B cell (primary cell): ENCODE results near the gene TMCO1. TPM values are rescaled to one million over a fixed set of nuclear protein-coding genes. Genes with fewer than 3 reads are reported as not detected.

Experiments
- ATAC-seq: fragments of 200-7000 bp; cut with Tn5 transposase; one replicate; pipeline ENCODE4 v1.10.0; 2021; ENCODE audit warnings: low read depth, mild to moderate bottlenecking, moderate number of reproducible peaks, moderate library complexity
- CTCF ChIA-PET: fragments of 350-600 bp; sonication (Branson Sonifier 250); formaldehyde crosslinking; loops from one replicate; lab custom pipeline; 2021; ENCODE audit warnings: antibody characterized with exemption, inconsistent platforms; lab: Charles Lee
- POLR2A ChIA-PET: fragments of 350-600 bp; sonication (Branson Sonifier 250); formaldehyde crosslinking; loops from one replicate; lab custom pipeline; 2021; ENCODE audit warnings: antibody characterized with exemption; lab: Charles Lee
- DNase-seq: peaks from one replicate; pipeline ENCODE4 v3.0.0; 2013
- H2AFZ ChIP-seq: 2 replicates; pipeline ENCODE4 v1.6.1; 2012; ENCODE audit warnings: mild to moderate bottlenecking, low read depth, low read length; ENCODE audit not compliant: insufficient read depth, poor library complexity, severe bottlenecking
- H3K27ac ChIP-seq, 2 donors: 1 replicate in 1 of 2; 2 replicates in 1 of 2; pipeline ENCODE4 v1.5.1; 2012 to 2013; ENCODE audit warnings: low read length in 2 of 2, mild to moderate bottlenecking in 2 of 2, moderate library complexity in 1 of 2
- H3K27me3 ChIP-seq, 4 experiments: fragments of 200-600 bp in 1 of 4; sonication (generic) in 1 of 4; replicated peaks in 1 of 4; 1 replicate in 2 of 4; 2 replicates in 2 of 4; pipeline versions ENCODE4 v1.6.1 to v1.7.0; 2013 to 2016; ENCODE audit warnings: low read length in 3 of 4, mild to moderate bottlenecking in 2 of 4, mixed read lengths in 1 of 4, moderate library complexity in 1 of 4; ENCODE audit not compliant: insufficient read depth in 4 of 4, control insufficient read depth in 3 of 4; ENCODE audit errors: control extremely low read depth in 1 of 4
- H3K36me3 ChIP-seq, 2 experiments: replicated peaks in 1 of 2; 1 replicate in 1 of 2; 2 replicates in 1 of 2; pipeline versions ENCODE4 v1.6.1 to v1.7.1; 2013; ENCODE audit warnings: low read length in 1 of 2; ENCODE audit not compliant: insufficient read depth in 2 of 2, control insufficient read depth in 1 of 2; ENCODE audit errors: control extremely low read depth in 1 of 2, extremely low read depth in 1 of 2
- H3K4me1 ChIP-seq, 2 donors: fragments of 200-600 bp in 1 of 2; sonication (generic) in 1 of 2; 1 replicate in 1 of 2; 2 replicates in 1 of 2; pipeline versions ENCODE4 v1.5.1 to v1.6.1; 2013 to 2017; ENCODE audit warnings: low read length in 2 of 2; ENCODE audit not compliant: control insufficient read depth in 2 of 2, insufficient read depth in 2 of 2
- H3K4me2 ChIP-seq: replicated peaks from 2 replicates; pipeline ENCODE3; 2012; ENCODE audit warnings: mild to moderate bottlenecking, low read depth, low read length; ENCODE audit not compliant: poor library complexity, severe bottlenecking
- H3K4me3 ChIP-seq, 5 experiments: fragments of 200-600 bp in 1 of 5; sonication (generic) in 1 of 5; 1 replicate in 3 of 5; 2 replicates in 2 of 5; pipeline versions ENCODE4 v1.5.1 to v1.7.0; 2011 to 2016; ENCODE audit warnings: low read length in 4 of 5, mild to moderate bottlenecking in 4 of 5, low read depth in 2 of 5, control low read depth in 1 of 5, moderate library complexity in 1 of 5; ENCODE audit not compliant: insufficient read depth in 1 of 5; ENCODE audit errors: control extremely low read depth in 1 of 5, extremely low read depth in 1 of 5
- H3K79me2 ChIP-seq: fragments of 200-600 bp; sonication (generic); one replicate; pipeline ENCODE4 v1.6.0; 2016; ENCODE audit warnings: low read length; ENCODE audit not compliant: control insufficient read depth, insufficient read depth
- H3K9ac ChIP-seq: fragments of 200-600 bp; sonication (generic); 2 replicates; pipeline ENCODE4 v1.6.1; 2017; ENCODE audit warnings: mild to moderate bottlenecking, low read length, moderate library complexity
- H3K9me3 ChIP-seq, 3 donors: one replicate each; pipeline versions ENCODE4 v1.6.1 to v1.7.1; 2013; ENCODE audit warnings: low read length in 2 of 3; ENCODE audit not compliant: control insufficient read depth in 2 of 3, insufficient read depth in 1 of 3; ENCODE audit errors: control extremely low read depth in 1 of 3
- H4K20me1 ChIP-seq: 2 replicates; pipeline ENCODE4 v1.6.0; 2012; ENCODE audit warnings: mild to moderate bottlenecking, low read length; ENCODE audit not compliant: insufficient read depth, control insufficient read depth, poor library complexity, severe bottlenecking
- H3K27ac Mint-ChIP-seq: one replicate; pipeline ENCODE4 v1.8.0; 2021; ENCODE audit warnings: mixed read lengths
- H3K27me3 Mint-ChIP-seq: one replicate; pipeline ENCODE4 v1.8.0; 2021; ENCODE audit warnings: mixed read lengths
- H3K4me1 Mint-ChIP-seq: one replicate; pipeline ENCODE4 v1.8.0; 2021; ENCODE audit warnings: mixed read lengths
- H3K4me3 Mint-ChIP-seq: one replicate; pipeline ENCODE4 v1.8.0; 2021; ENCODE audit warnings: mixed read lengths
- H3K9me3 Mint-ChIP-seq: one replicate; pipeline ENCODE4 v1.8.0; 2022; ENCODE audit warnings: mixed read lengths; ENCODE audit not compliant: insufficient read depth
- CTCF ChIP-seq: fragments of 200-600 bp; IDR thresholded peaks from one replicate; pipeline ENCODE4 v1.8.0; 2022; ENCODE audit warnings: antibody characterized with exemption, mild to moderate bottlenecking
- EZH2 ChIP-seq: IDR thresholded peaks from 2 replicates; pipeline ENCODE4 v1.6.1; 2012; ENCODE audit warnings: borderline replicate concordance, low read depth, mild to moderate bottlenecking, moderate library complexity, low read length; ENCODE audit not compliant: insufficient read depth, poor library complexity, severe bottlenecking
- WGBS: methylation state at CpG from one replicate; pipeline ENCODE4 v1.1.5; 2013; ENCODE audit warnings: missing lambda C conversion rate; ENCODE audit not compliant: insufficient coverage; 5-methylcytosine and 5-hydroxymethylcytosine counted together
- intact Hi-C: fragments of 100-400 bp; cut with micrococcal nuclease; formaldehyde crosslinking; loops from one replicate; pipeline ENCODE4 v1.10.0; 2022
- polyA plus RNA-seq: library from polyadenylated mRNA; depleted of rRNA; stranded (reverse); fragments of >200 nt; gene quantifications from 2 replicates; pipeline ENCODE4 v1.2.3, GENCODE V29; 2012
- total RNA-seq, 2 donors: library from RNA; stranded (reverse); fragments of 120-200 nt in 1 of 2; gene quantifications; 1 replicate in 1 of 2; 2 replicates in 1 of 2; pipeline versions ENCODE4 v1.2.3 to v1.2.4, GENCODE V29; 2013 to 2022

Gene TMCO1
- total and polyA plus RNA-seq, 2 donors (not counting 1 experiment from before 2014, with no cell fraction given), result 16.1 to 39.5 TPM

- WGBS, result no CpG with 5 or more reads among the region's 2 CpGs
- H3K27me3 Mint-ChIP-seq, result no peaks in the 10 kb centered on the region
- Histone ChIP-seq H3K4me2 (peak overlapping the region; percentile 27), H3K4me1 (peaks cover 23 to 26% of the 10 kb centered on the region in 2 donors), H2AFZ (no peak overlapping the region), H3K9ac (peak overlapping the region; percentile 38), H3K27me3 (no peaks in the 10 kb centered on the region), H4K20me1 (peaks cover 14% of the 10 kb centered on the region), H3K36me3 (peaks cover 10 to 33% of the 10 kb centered on the region in 2 experiments), H3K27ac (peak overlapping the region in 1 of 2 donors; percentile 13), H3K79me2 (peaks cover 68% of the 10 kb centered on the region), H3K4me3 (peak overlapping the region in 1 of 5 experiments; percentile 31), H3K9me3 (no peaks in the 10 kb centered on the region)
- ChIA-PET CTCF (interaction anchor here (1.1 to 1.8 kb wide), 4 partner anchors 11 to 85 kb away, joined by 3 to 5 read pairs (median 4); partner anchors contain the start of gene ALDH9A1), POLR2A (interaction anchor here (1.3 kb wide), 1 partner anchor 56 kb away, joined by 4 read pairs; the partner anchor contains the start of gene MGST3)
- H3K4me1 Mint-ChIP-seq, result peaks cover 35% of the 10 kb centered on the region
- intact Hi-C loops, result no loop called here
- H3K4me3 Mint-ChIP-seq, result peak overlapping the region; percentile 54
- no peak for DNase-seq
- TF ChIP-seq CTCF (no peak), EZH2 (no peak)
- ATAC-seq, result no peak
- peak overlapping the region; percentile 51 for H3K27ac Mint-ChIP-seq
- H3K9me3 Mint-ChIP-seq, result no peaks in the 10 kb centered on the region
Observed at GRCh38 chr1:165686971-165687433, 81.7 kb downstream of the TMCO1 start.
